Measurements from ENCODE around the gene S100B.

S100B gene

GRCh38 chr21:46557919-46558392, 46.9 kb downstream of the S100B start:
- no peak for DNase-seq

- DNase-seq, result no peak
Measured at GRCh38 chr21:46557469-46557868, 47.4 kb downstream of the S100B start.

- DNase-seq, result no peak
Measured at GRCh38 chr21:46556802-46557201, 48.1 kb downstream of the S100B start.

GRCh38 chr21:46555678-46556077, 49.2 kb downstream of the S100B start:
- DNase-seq, result no peak

- DNase-seq, result no peak
Measured at GRCh38 chr21:46555225-46555617, 49.7 kb downstream of the S100B start.

GRCh38 chr21:46554431-46555224, 50.3 kb downstream of the S100B start:
- DNase-seq, result no peak

GRCh38 chr21:46553993-46554392, 50.9 kb downstream of the S100B start:
- no peak for DNase-seq

GRCh38 chr21:46552865-46553379, 52.0 kb downstream of the S100B start:
- no peak for DNase-seq

- DNase-seq, result no peak
Measured at GRCh38 chr21:46552274-46552673, 52.6 kb downstream of the S100B start.

- DNase-seq, result no peak
Measured at GRCh38 chr21:46551636-46552241, 53.1 kb downstream of the S100B start.

GRCh38 chr21:46550116-46550941, 54.6 kb downstream of the S100B start:
- DNase-seq, result no peak

GRCh38 chr21:46549650-46550049, 55.2 kb downstream of the S100B start:
- DNase-seq, result no peak

Measured in NCI-H1694 (cell line).